ENCODE data around the gene PPA2. TPM values are rescaled to one million over a fixed set of nuclear protein-coding genes. Genes with fewer than 3 reads are reported as not detected.

PPA2 gene
- total RNA-seq, 1 donor from 2014 or later = 88.9 TPM

DNA sequence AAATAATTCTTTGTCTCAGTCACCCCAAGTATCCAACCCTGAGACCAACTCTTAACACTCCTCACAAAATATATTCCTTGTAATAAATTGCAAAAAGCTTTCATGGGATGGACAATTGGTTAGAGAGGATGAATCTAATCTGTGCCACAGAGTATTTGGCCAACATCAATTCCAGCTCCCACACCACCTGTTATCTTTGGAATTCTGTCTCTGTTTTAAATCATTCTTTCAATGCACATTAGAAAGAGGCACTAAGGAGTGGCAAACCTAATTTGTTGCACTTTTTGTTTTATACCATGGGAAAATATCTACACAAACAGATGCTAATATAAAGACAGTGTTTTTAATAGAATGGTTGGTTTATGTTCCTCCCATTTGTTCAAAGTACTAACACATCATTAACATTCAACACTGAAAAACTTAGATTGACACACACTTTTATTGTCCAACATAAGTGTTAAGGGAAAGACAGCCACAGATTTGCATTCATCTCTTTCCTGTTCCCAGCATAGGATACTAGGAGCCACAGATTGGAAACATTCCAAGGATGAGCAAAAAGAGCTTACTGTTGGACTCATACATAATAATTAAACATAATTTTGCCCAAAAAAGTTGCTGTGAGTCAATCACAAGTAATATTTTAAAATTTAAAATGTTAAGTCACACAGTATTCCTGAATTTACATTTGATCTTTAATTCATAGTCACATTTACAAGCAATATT is 116.4 kb downstream of the PPA2 start:
- H3K36me3 Mint-ChIP-seq = peaks cover 6% of the 10 kb centered on the region
- H3K27ac Mint-ChIP-seq = no peak overlapping the region
- no peaks in the 10 kb centered on the region for H3K4me1 Mint-ChIP-seq (ENCODE audit: unreplicated experiment)
- TF ChIP-seq, protein P1, sequence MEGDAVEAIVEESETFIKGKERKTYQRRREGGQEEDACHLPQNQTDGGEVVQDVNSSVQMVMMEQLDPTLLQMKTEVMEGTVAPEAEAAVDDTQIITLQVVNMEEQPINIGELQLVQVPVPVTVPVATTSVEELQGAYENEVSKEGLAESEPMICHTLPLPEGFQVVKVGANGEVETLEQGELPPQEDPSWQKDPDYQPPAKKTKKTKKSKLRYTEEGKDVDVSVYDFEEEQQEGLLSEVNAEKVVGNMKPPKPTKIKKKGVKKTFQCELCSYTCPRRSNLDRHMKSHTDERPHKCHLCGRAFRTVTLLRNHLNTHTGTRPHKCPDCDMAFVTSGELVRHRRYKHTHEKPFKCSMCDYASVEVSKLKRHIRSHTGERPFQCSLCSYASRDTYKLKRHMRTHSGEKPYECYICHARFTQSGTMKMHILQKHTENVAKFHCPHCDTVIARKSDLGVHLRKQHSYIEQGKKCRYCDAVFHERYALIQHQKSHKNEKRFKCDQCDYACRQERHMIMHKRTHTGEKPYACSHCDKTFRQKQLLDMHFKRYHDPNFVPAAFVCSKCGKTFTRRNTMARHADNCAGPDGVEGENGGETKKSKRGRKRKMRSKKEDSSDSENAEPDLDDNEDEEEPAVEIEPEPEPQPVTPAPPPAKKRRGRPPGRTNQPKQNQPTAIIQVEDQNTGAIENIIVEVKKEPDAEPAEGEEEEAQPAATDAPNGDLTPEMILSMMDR (conservative IDR thresholded peaks at IDR 0.05) = no peak
- no peaks in the 10 kb centered on the region for H3K27me3 Mint-ChIP-seq
- H3K4me3 Mint-ChIP-seq = no peak overlapping the region
- no peaks in the 10 kb centered on the region for H3K9me3 Mint-ChIP-seq
- DNase-seq (ENCODE audit: extremely low spot score, unreplicated experiment) = no peak

DNA sequence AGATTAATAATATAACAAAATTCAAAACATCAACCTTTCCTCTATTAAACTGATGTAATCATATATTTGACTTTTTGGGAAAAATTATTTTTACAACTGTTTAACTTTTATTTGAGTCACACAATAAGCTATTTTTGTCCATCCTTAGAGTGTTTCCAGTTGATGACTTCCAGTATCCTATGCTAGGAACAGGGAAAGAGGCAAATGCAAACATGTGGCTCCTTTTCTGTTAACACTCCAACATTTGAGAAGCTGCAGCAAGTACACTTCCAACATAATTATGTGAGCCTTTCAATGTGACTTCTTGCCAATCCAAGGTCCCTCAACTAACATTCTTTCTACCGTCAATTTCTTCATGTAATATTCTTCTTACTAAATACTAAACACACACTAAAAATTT is 117.7 kb downstream of the PPA2 start:
- TF ChIP-seq, protein P1 (conservative IDR thresholded peaks at IDR 0.05) = no peak
- Mint-ChIP-seq H3K4me3 (no peak overlapping the region), H3K36me3 (peaks cover 6% of the 10 kb centered on the region), H3K4me1 (ENCODE audit: unreplicated experiment) (no peaks in the 10 kb centered on the region), H3K27ac (no peak overlapping the region), H3K27me3 (no peaks in the 10 kb centered on the region), H3K9me3 (no peaks in the 10 kb centered on the region)
- DNase-seq (ENCODE audit: extremely low spot score, unreplicated experiment) = no peak

DNA sequence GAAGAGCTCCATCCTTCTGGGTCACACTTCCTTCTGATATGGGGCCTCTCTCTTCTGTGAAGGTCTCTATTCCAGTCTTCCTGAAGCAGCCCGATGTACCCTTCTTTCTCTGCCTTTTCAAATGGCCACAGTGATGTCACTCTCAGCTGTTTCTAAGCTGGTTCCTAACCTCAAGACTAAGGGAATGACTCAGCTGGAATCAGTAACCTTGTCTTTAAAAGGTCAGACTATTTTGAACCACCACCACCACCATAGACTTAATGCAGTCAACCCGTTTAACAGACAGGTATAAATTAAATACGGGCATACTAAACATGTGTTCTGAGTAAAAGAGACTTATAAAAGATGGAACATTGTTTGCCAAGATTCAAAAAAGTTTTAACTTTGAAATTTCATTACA is 121.0 kb downstream of the PPA2 start:
- no peak for DNase-seq (ENCODE audit: extremely low spot score, unreplicated experiment)
- Mint-ChIP-seq H3K27ac (no peak overlapping the region), H3K36me3 (no peaks in the 10 kb centered on the region), H3K9me3 (no peaks in the 10 kb centered on the region), H3K27me3 (no peaks in the 10 kb centered on the region), H3K4me3 (no peak overlapping the region), H3K4me1 (ENCODE audit: unreplicated experiment) (no peaks in the 10 kb centered on the region)
- TF ChIP-seq, protein P1 (conservative IDR thresholded peaks at IDR 0.05) = no peak

DNA sequence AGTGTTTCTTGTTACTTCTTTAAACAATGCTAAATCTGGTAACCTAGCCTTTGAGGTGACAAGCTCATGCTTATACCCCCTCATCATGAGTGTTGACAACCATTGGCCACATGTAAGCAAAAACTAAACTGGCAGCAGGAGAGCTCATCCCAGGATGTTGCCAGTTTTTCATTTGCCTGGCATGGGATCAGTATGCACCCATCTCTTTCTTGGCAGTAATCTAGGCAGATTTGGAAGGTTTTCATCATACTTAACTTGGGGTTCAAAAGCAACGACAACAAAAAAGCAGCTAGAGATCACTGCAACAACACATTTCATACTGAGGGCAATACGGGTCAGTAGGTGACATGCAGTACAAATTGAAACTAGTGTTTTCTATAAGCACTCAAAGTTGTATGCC is 122.0 kb downstream of the PPA2 start:
- H3K4me3 Mint-ChIP-seq = no peak overlapping the region
- no peaks in the 10 kb centered on the region for H3K36me3 Mint-ChIP-seq
- H3K4me1 Mint-ChIP-seq (ENCODE audit: unreplicated experiment) = no peaks in the 10 kb centered on the region
- H3K27me3 Mint-ChIP-seq = no peaks in the 10 kb centered on the region
- no peak overlapping the region for H3K27ac Mint-ChIP-seq
- TF ChIP-seq, protein P1 (conservative IDR thresholded peaks at IDR 0.05) = no peak
- H3K9me3 Mint-ChIP-seq = no peaks in the 10 kb centered on the region
- no peak for DNase-seq (ENCODE audit: extremely low spot score, unreplicated experiment)

DNA sequence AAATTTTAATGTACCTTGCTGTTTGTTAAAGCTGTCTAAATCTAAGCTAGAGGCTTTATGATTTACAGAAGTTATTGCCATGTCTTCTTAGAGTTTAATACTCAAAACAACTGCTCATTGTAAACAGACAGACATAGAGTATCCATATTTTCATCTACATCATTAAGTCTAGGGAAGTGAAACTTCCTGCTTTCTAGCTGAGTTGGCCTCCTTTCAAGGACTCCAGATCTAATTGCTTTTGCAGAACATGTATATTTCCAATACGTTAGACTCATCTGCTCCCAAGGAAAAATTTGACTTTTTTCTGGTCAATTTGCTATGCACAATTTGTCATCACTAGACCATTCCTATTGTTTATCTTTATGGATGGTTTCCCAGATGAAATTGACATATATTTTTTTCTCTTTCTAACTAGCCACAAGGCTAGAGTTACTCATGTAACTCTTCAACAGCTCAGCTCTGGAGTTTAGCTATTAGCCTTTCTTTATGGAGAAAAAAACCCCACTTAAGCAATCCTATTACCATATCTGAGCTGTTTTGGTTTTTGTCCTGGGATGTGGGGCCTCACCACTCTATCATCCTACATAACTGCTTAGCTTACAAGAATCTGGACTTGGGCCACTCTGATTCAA is 122.9 kb downstream of the PPA2 start:
- TF ChIP-seq, protein P1 (conservative IDR thresholded peaks at IDR 0.05) = no peak
- no peak for DNase-seq (ENCODE audit: extremely low spot score, unreplicated experiment)
- no peak overlapping the region for H3K4me3 Mint-ChIP-seq
- H3K9me3 Mint-ChIP-seq = no peaks in the 10 kb centered on the region
- H3K27ac Mint-ChIP-seq = no peak overlapping the region
- H3K27me3 Mint-ChIP-seq = no peaks in the 10 kb centered on the region
- no peaks in the 10 kb centered on the region for H3K4me1 Mint-ChIP-seq (ENCODE audit: unreplicated experiment)
- H3K36me3 Mint-ChIP-seq = no peaks in the 10 kb centered on the region

All from type B pancreatic cell (in vitro differentiated cells).